CD4-positive, alpha-beta T cell treated with Interferon gamma for 1 hour (primary cell): ENCODE results near the gene TPRN.

Source experiments
- DNase-seq: peaks from one replicate; pipeline ENCODE4 v3.0.0-alpha.2; 2020

TPRN gene

GRCh38 chr9:137206602-137207001 is 6.1 kb upstream of the TPRN start:
- DNase-seq = no peak

- peak; percentile 87 for DNase-seq
Observed at GRCh38 chr9:137205126-137206069, 4.9 kb upstream of the TPRN start, which contains the start of the genes NDOR1 and TMEM203. TSS of gene NDOR1 (plus strand) at chr9:137205700. CDS start at chr9:137205778, 78 bp downstream. TSS of gene TMEM203 (minus strand) at chr9:137205648. CDS start at chr9:137205414, 234 bp downstream.

- DNase-seq = no peak
Observed at GRCh38 chr9:137204731-137205125, 4.2 kb upstream of the TPRN start.

- DNase-seq = no peak
Observed at GRCh38 chr9:137202966-137203365, 2.4 kb upstream of the TPRN start.

GRCh38 chr9:137201205-137201868 is 796 bp upstream of the TPRN start:
- no peak for DNase-seq

GRCh38 chr9:137199411-137200121 is 975 bp downstream of the TPRN start:
- DNase-seq = no peak

- DNase-seq = no peak
Observed at GRCh38 chr9:137198902-137199283, 1.6 kb downstream of the TPRN start.

- no peak for DNase-seq
Observed at GRCh38 chr9:137198051-137198901, 2.3 kb downstream of the TPRN start.

- no peak for DNase-seq
Observed at GRCh38 chr9:137195525-137196220, 4.9 kb downstream of the TPRN start.

- DNase-seq = no peak
Observed at GRCh38 chr9:137194909-137195308, 5.6 kb downstream of the TPRN start.

- DNase-seq = no peak
Observed at GRCh38 chr9:137194388-137194787, 6.2 kb downstream of the TPRN start.

- no peak for DNase-seq
Observed at GRCh38 chr9:137193771-137194170, 6.8 kb downstream of the TPRN start.

- DNase-seq = no peak
Observed at GRCh38 chr9:137192859-137193258, 7.7 kb downstream of the TPRN start.

- no peak for DNase-seq
Observed at GRCh38 chr9:137192448-137192780, 8.1 kb downstream of the TPRN start.

- no peak for DNase-seq
Observed at GRCh38 chr9:137191691-137192447, 8.7 kb downstream of the TPRN start.

GRCh38 chr9:137191245-137191644 is 9.3 kb downstream of the TPRN start:
- no peak for DNase-seq

GRCh38 chr9:137190315-137190856 is 10.2 kb downstream of the TPRN start:
- DNase-seq = no peak

- DNase-seq = no peak
Observed at GRCh38 chr9:137189297-137190295, 10.9 kb downstream of the TPRN start.
